Esophagus muscularis mucosa (tissue), 3 donors: ENCODE measurements around the gene ELF2.

ENCODE experiments used
- POLR2A ChIP-seq: fragments of 450-650 bp; IDR thresholded peaks from one replicate; pipeline ENCODE4 v1.6.1; 2017; ENCODE audit warnings: antibody characterized with exemption, moderate library complexity, mild to moderate bottlenecking, low read depth
- TF ChIP-seq, protein P1 (sequence below), 3 experiments: fragments of 200-600 bp in 2 of 3; fragments of 450-650 bp in 1 of 3; sonication (generic) in 2 of 3; IDR thresholded peaks; one replicate each; pipeline ENCODE4 v1.5.1; 2017 to 2019; ENCODE audit warnings: antibody characterized with exemption in 3 of 3, mild to moderate bottlenecking in 2 of 3, moderate library complexity in 1 of 3

DNA sequence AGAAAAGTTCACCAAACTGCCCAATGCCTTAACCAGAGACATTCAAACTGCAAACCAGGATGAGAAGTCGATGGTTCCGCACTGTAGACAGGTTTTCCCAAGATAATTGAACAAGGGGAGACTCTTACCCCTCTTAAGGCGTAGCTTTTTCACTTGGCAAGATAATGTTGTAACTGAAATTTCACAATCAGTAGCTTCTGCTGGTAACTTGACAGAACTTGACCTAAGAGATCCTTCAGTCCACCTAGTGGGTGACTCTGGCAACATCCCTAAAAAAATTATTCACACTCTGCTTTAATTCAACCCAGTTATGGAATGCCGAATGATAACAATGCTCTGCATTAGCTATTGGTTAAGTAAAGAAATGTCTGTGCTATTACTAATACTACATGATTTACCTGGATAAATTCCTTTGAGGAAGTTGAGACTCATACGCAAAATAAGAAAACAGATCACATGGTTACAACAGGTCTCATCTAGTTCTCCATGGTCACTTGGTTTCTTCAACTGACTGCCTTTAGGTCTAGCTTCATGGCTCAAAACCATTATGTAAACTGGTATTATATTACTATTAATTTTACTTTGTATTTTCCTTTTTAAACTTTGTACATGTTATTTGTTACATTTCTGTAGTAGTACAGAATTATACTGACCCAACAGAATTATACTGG is 9.1 kb downstream of the ELF2 start:
- TF ChIP-seq POLR2A = no peak
- TF ChIP-seq, protein P1, sequence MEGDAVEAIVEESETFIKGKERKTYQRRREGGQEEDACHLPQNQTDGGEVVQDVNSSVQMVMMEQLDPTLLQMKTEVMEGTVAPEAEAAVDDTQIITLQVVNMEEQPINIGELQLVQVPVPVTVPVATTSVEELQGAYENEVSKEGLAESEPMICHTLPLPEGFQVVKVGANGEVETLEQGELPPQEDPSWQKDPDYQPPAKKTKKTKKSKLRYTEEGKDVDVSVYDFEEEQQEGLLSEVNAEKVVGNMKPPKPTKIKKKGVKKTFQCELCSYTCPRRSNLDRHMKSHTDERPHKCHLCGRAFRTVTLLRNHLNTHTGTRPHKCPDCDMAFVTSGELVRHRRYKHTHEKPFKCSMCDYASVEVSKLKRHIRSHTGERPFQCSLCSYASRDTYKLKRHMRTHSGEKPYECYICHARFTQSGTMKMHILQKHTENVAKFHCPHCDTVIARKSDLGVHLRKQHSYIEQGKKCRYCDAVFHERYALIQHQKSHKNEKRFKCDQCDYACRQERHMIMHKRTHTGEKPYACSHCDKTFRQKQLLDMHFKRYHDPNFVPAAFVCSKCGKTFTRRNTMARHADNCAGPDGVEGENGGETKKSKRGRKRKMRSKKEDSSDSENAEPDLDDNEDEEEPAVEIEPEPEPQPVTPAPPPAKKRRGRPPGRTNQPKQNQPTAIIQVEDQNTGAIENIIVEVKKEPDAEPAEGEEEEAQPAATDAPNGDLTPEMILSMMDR (IDR thresholded peaks at IDR 0.05) = peak; percentile 39 to 61 (median 41)
